SK-N-SH treated with all-trans-retinoic acid at 6 μM for 48 hours (cell line): ENCODE measurements around the gene SH2B3.

Experiments used
- GLIS3 ChIP-seq: fragments of 250-450 bp; sonication (Bioruptor Pico); IDR thresholded peaks from 2 replicates; pipeline ENCODE4 v1.5.0; 2020; ENCODE audit warnings: mild to moderate bottlenecking, moderate library complexity
- RARB ChIP-seq: fragments of 250-450 bp; sonication (Bioruptor Pico); IDR thresholded peaks from 2 replicates; pipeline ENCODE4 v1.8.0; 2021; ENCODE audit warnings: mild to moderate bottlenecking, moderate library complexity
- ZFP3 ChIP-seq: fragments of 250-450 bp; sonication (Bioruptor Pico); IDR thresholded peaks from 2 replicates; pipeline ENCODE4 v1.5.0; 2020; ENCODE audit warnings: mild to moderate bottlenecking, moderate library complexity
- TF ChIP-seq, protein P1 (sequence below): fragments of 250-450 bp; sonication (Bioruptor Pico); IDR thresholded peaks from 2 replicates; pipeline ENCODE4 v1.8.0; 2020; ENCODE audit warnings: mild to moderate bottlenecking, moderate library complexity, borderline replicate concordance
- TF ChIP-seq, protein P2 (sequence below): fragments of 250-450 bp; sonication (Bioruptor Pico); IDR thresholded peaks from 2 replicates; pipeline ENCODE4 v1.5.1; 2021; ENCODE audit warnings: mild to moderate bottlenecking, moderate library complexity

DNA sequence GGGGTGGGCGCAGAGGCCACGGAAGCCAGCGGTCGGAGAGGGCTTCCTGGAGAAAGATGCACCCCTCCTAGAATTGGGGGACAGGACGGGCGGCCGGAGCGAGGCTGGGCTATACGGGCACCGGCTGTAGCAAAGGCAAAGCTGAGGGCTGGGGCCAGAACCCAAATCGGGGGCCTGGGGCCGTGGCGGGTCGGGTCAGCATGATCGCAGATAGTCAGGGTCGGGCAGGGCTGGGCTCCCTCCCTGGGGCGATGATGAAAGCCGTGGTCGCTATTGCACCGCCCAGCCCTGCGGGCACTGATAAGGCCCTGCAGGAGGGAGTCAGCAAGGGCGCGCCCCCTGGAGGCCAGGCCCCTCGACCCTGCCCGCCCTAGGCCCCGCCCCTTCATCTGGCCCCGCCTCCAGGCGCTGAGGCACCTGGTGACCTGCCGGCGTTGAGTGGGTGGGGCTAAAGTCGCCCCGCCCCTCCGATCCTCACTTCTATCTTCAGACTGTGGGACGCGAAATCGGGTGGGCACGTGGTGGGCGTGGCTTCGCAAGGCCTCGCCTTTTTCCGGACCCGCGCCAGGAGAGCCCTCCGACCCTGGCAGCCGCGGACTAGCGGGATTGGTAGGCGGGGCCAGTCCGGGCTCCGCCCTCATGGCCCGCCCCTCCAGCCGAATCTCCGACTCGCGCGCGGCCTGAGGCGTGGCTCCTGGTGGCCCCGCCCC lies 419 bp upstream of the SH2B3 start:
- TF ChIP-seq GLIS3 (CRISPR knock-in tag) (no peak), RARB (CRISPR knock-in tag) (no peak), ZFP3 (CRISPR knock-in tag) (no peak)
- TF ChIP-seq, protein P1, sequence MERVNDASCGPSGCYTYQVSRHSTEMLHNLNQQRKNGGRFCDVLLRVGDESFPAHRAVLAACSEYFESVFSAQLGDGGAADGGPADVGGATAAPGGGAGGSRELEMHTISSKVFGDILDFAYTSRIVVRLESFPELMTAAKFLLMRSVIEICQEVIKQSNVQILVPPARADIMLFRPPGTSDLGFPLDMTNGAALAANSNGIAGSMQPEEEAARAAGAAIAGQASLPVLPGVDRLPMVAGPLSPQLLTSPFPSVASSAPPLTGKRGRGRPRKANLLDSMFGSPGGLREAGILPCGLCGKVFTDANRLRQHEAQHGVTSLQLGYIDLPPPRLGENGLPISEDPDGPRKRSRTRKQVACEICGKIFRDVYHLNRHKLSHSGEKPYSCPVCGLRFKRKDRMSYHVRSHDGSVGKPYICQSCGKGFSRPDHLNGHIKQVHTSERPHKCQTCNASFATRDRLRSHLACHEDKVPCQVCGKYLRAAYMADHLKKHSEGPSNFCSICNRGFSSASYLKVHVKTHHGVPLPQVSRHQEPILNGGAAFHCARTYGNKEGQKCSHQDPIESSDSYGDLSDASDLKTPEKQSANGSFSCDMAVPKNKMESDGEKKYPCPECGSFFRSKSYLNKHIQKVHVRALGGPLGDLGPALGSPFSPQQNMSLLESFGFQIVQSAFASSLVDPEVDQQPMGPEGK (CRISPR knock-in tag), result no peak
- TF ChIP-seq, protein P2, sequence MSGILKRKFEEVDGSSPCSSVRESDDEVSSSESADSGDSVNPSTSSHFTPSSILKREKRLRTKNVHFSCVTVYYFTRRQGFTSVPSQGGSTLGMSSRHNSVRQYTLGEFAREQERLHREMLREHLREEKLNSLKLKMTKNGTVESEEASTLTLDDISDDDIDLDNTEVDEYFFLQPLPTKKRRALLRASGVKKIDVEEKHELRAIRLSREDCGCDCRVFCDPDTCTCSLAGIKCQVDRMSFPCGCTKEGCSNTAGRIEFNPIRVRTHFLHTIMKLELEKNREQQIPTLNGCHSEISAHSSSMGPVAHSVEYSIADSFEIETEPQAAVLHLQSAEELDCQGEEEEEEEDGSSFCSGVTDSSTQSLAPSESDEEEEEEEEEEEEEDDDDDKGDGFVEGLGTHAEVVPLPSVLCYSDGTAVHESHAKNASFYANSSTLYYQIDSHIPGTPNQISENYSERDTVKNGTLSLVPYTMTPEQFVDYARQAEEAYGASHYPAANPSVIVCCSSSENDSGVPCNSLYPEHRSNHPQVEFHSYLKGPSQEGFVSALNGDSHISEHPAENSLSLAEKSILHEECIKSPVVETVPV (CRISPR knock-in tag), result no peak
